IMR-90 (cell line): ENCODE results near the gene HMGCLL1. TPM values are rescaled to one million over a fixed set of nuclear protein-coding genes. Genes with fewer than 3 reads are reported as not detected.

Experiments
- ATAC-seq: fragments of 200-7000 bp; cut with Tn5 transposase; 2 replicates; pipeline ENCODE4 v1.9.1; 2020; ENCODE audit warnings: low read depth, mild to moderate bottlenecking, moderate library complexity
- BruUV-seq: library from RNA; stranded (reverse); fragments of 400-500 nt; replicated peaks from 2 replicates; lab custom pipeline; 2021; lab: Mats Ljungman, UMichigan
- CTCF ChIA-PET: fragments of 300-600 bp; formaldehyde crosslinking; extraction: SDS; loops from one replicate; lab custom pipeline; 2021; ENCODE audit warnings: antibody characterized with exemption; lab: Yijun Ruan, JAX
- POLR2A ChIA-PET: fragments of 300-600 bp; sonication (Branson Sonifier 250); formaldehyde crosslinking; loops from one replicate; lab custom pipeline; 2022; ENCODE audit warnings: antibody characterized with exemption; ENCODE audit not compliant: unreplicated experiment; lab: Charles Lee
- DNase-seq: peaks from one replicate; pipeline ENCODE4 v3.0.0; 2013
- H2AFZ ChIP-seq: replicated peaks from 2 replicates; pipeline ENCODE3; 2013; ENCODE audit warnings: low read length, mild to moderate bottlenecking; ENCODE audit not compliant: poor library complexity
- H2AK5ac ChIP-seq: 2 replicates; pipeline ENCODE4 v1.6.1; 2013; ENCODE audit warnings: low read depth, low read length, inconsistent platforms
- H2AK9ac ChIP-seq: replicated peaks from 2 replicates; pipeline ENCODE3; 2013; ENCODE audit warnings: mild to moderate bottlenecking, low read depth, low read length, moderate library complexity; ENCODE audit not compliant: poor library complexity
- H2BK120ac ChIP-seq: 2 replicates; pipeline ENCODE4 v1.6.1; 2013; ENCODE audit warnings: low read depth, low read length, inconsistent platforms
- H2BK15ac ChIP-seq: 3 replicates; pipeline ENCODE4 v1.6.1; 2013; ENCODE audit warnings: low read depth, low read length, inconsistent platforms
- H2BK20ac ChIP-seq: 2 replicates; pipeline ENCODE4 v1.6.1; 2013; ENCODE audit warnings: low read depth, mild to moderate bottlenecking, inconsistent platforms, low read length, moderate library complexity
- H2BK5ac ChIP-seq: 2 replicates; pipeline ENCODE4 v1.6.1; 2013; ENCODE audit warnings: mild to moderate bottlenecking, low read depth, low read length, inconsistent platforms; ENCODE audit not compliant: poor library complexity, severe bottlenecking
- H3K14ac ChIP-seq: replicated peaks from 2 replicates; pipeline ENCODE4 v1.6.1; 2013; ENCODE audit warnings: low read depth, low read length, inconsistent platforms
- H3K18ac ChIP-seq: 2 replicates; pipeline ENCODE4 v1.6.1; 2013; ENCODE audit warnings: low read depth, low read length, control low read depth
- H3K23ac ChIP-seq: 2 replicates; pipeline ENCODE4 v1.6.1; 2013; ENCODE audit warnings: low read depth, low read length, inconsistent platforms
- H3K27ac ChIP-seq: 2 replicates; pipeline ENCODE4 v1.5.1; 2013; ENCODE audit warnings: mild to moderate bottlenecking, control low read depth, low read length; ENCODE audit not compliant: insufficient read depth
- H3K27me3 ChIP-seq: 2 replicates; pipeline ENCODE4 v1.6.1; 2013; ENCODE audit warnings: low read length; ENCODE audit not compliant: control insufficient read depth, insufficient read depth
- H3K36me3 ChIP-seq: 2 replicates; pipeline ENCODE4 v1.6.1; 2013; ENCODE audit warnings: low read length, mixed read lengths; ENCODE audit not compliant: control insufficient read depth, insufficient read depth
- H3K4ac ChIP-seq: 2 replicates; pipeline ENCODE4 v1.6.1; 2013; ENCODE audit warnings: low read depth, low read length, inconsistent platforms
- H3K4me1 ChIP-seq: 2 replicates; pipeline ENCODE4 v1.6.1; 2013; ENCODE audit warnings: low read length, mixed read lengths; ENCODE audit not compliant: control insufficient read depth, insufficient read depth
- H3K4me2 ChIP-seq: 2 replicates; pipeline ENCODE4 v1.6.1; 2013; ENCODE audit warnings: low read depth, mild to moderate bottlenecking, control low read depth, low read length, moderate library complexity
- H3K4me3 ChIP-seq: 2 replicates; pipeline ENCODE4 v1.5.1; 2013; ENCODE audit warnings: low read depth, mild to moderate bottlenecking, control low read depth, low read length, moderate library complexity; ENCODE audit not compliant: insufficient read depth
- H3K56ac ChIP-seq: 2 replicates; pipeline ENCODE4 v1.6.1; 2013; ENCODE audit warnings: low read length, inconsistent platforms; ENCODE audit not compliant: insufficient read depth; ENCODE audit errors: extremely low read depth
- H3K79me1 ChIP-seq, 2 experiments: 2 replicates each; pipeline ENCODE4 v1.6.1; 2013; ENCODE audit warnings: low read length in 2 of 2, inconsistent platforms in 1 of 2, low read depth in 1 of 2
- H3K9ac ChIP-seq: 2 replicates; pipeline ENCODE4 v1.6.1; 2013; ENCODE audit warnings: low read depth, low read length, control low read depth
- H3K9me1 ChIP-seq: 2 replicates; pipeline ENCODE4 v1.6.1; 2013; ENCODE audit warnings: low read length, inconsistent platforms; ENCODE audit not compliant: insufficient read depth
- H3K9me3 ChIP-seq: 2 replicates; pipeline ENCODE4 v1.6.1; 2013; ENCODE audit warnings: low read length; ENCODE audit not compliant: control insufficient read depth, insufficient read depth
- H4K20me1 ChIP-seq: 2 replicates; pipeline ENCODE4 v1.6.1; 2013; ENCODE audit warnings: low read length, inconsistent platforms; ENCODE audit not compliant: insufficient read depth
- H4K5ac ChIP-seq: 2 replicates; pipeline ENCODE4 v1.6.1; 2013; ENCODE audit warnings: mild to moderate bottlenecking, low read depth, low read length, control low read depth
- H4K8ac ChIP-seq, 2 experiments: 2 replicates each; pipeline ENCODE4 v1.6.1; 2013; ENCODE audit warnings: low read depth in 2 of 2, low read length in 2 of 2, control low read depth in 1 of 2, inconsistent platforms in 1 of 2
- H4K91ac ChIP-seq: 2 replicates; pipeline ENCODE4 v1.6.1; 2013; ENCODE audit warnings: low read depth, low read length, inconsistent platforms; ENCODE audit not compliant: insufficient read depth
- RAD21 ChIP-seq: IDR thresholded peaks from 2 replicates; pipeline ENCODE4 v1.6.1; 2012; ENCODE audit warnings: low read length, improper control_type of control experiment
- WGBS, 2 experiments: methylation state at CpG; one replicate each; pipeline versions ENCODE4 v1.1.5 to v1.1.7; 2013; ENCODE audit warnings: missing lambda C conversion rate in 2 of 2; ENCODE audit not compliant: insufficient read length in 1 of 2; ENCODE audit errors: extremely low coverage in 2 of 2; 5-methylcytosine and 5-hydroxymethylcytosine counted together
- dilution Hi-C: fragments of 300-500 bp; cut with HindIII; formaldehyde crosslinking; loops from one replicate; pipeline ENCODE4 v1.14.3; 2018; ENCODE audit warnings: low sequenced_read_pairs; ENCODE audit not compliant: unreplicated experiment
- in situ Hi-C: fragments of 300-500 bp; cut with MboI; formaldehyde crosslinking; loops from 3 replicates; pipeline ENCODE4 v1.14.3; 2019; ENCODE audit warnings: low sequenced_read_pairs, inconsistent platforms, mixed read lengths
- intact Hi-C: fragments of 100-400 bp; cut with micrococcal nuclease; formaldehyde crosslinking; loops from 2 replicates; pipeline ENCODE4 v1.10.0; 2022
- polyA plus RNA-seq, 3 experiments: library from polyadenylated mRNA; depleted of rRNA; stranded (reverse); fragments of >200 nt; gene quantifications; 2 replicates each; pipeline ENCODE4 v1.2.3, GENCODE V29; 2012; ENCODE audit warnings: low replicate concordance in 1 of 3
- total RNA-seq: library from RNA; depleted of rRNA; stranded (reverse); fragments of >200 nt; gene quantifications from 2 replicates; pipeline ENCODE4 v1.2.3, GENCODE V29; 2012

HMGCLL1 gene
- total and polyA plus RNA-seq, 2 of the 4 experiments (the other 2 are of a cell fraction), result 0.03 TPM; not detected in 1

DNA sequence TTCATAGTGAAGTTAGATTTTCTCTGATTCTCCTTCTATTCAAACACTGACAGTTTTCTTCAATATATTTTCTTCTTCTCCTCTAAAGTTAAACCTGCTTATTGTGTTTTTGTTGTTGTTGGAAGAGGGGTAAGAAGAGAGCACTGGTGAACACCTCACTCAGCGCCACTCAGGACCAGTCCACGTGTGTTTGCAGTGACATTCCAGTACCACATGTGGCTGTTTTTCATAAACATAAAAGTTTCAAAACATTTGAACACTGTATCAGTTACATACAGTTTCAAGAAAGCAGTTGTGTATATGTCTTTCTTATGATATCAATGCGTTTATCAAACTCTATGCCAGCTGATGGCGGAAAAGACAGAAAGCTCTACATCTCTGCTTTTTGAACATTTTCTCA lies 86.7 kb downstream of the HMGCLL1 start:
- in situ Hi-C loops (no loop called here), intact Hi-C loops (no loop called here), dilution Hi-C loops (no loop called here)
- Histone ChIP-seq H4K5ac (no peak overlapping the region), H4K91ac (no peak overlapping the region), H2BK20ac (no peak overlapping the region), H3K14ac (no peak overlapping the region), H4K8ac (no peak overlapping the region), H2AK9ac (no peak overlapping the region), H3K36me3 (no peaks in the 10 kb centered on the region), H3K9me3 (no peaks in the 10 kb centered on the region), H3K56ac (no peak overlapping the region), H3K18ac (no peak overlapping the region; the same call in 1 of the 2 replicates), H3K9ac (no peak overlapping the region), H3K4ac (no peak overlapping the region), H2BK5ac (no peak overlapping the region), H3K9me1 (no peaks in the 10 kb centered on the region), H3K79me1 (no peaks in the 10 kb centered on the region), H2BK15ac (no peak overlapping the region), H2BK120ac (no peak overlapping the region), H3K4me1 (no peaks in the 10 kb centered on the region), H3K27me3 (no peaks in the 10 kb centered on the region), H3K4me2 (no peak overlapping the region), H3K4me3 (no peak overlapping the region), H2AFZ (no peak overlapping the region), H3K27ac (no peak overlapping the region), H3K23ac (no peak overlapping the region), H2AK5ac (no peak overlapping the region), H4K20me1 (no peaks in the 10 kb centered on the region)
- POLR2A ChIA-PET, result no interaction called here
- no peak for TF ChIP-seq RAD21
- no TSS peak for BruUV-seq
- CTCF ChIA-PET, result no interaction called here
- no peak for ATAC-seq
- WGBS, 2 experiments, result no CpG with 5 or more reads among the region's 4 CpGs
- no peak for DNase-seq
